Prostate gland (tissue), 2 donors: ENCODE data around the gene BCHE.

ENCODE experiments used
- CTCF ChIP-seq, 4 experiments: fragments of 200-600 bp in 2 of 4; fragments of 450-650 bp in 2 of 4; sonication (generic) in 2 of 4; IDR thresholded peaks; 1 replicate in 3 of 4; 2 replicates in 1 of 4; pipeline ENCODE4 v1.5.1; 2016 to 2019; ENCODE audit warnings: antibody characterized with exemption in 4 of 4, mild to moderate bottlenecking in 2 of 4, moderate library complexity in 2 of 4
- POLR2A ChIP-seq: fragments of 450-650 bp; IDR thresholded peaks from one replicate; pipeline ENCODE4 v1.6.1; 2016; ENCODE audit warnings: antibody characterized with exemption, mild to moderate bottlenecking
- POLR2AphosphoS5 ChIP-seq: sonication (generic); formaldehyde crosslinking; IDR thresholded peaks from one replicate; pipeline ENCODE4 v1.6.1; 2017; ENCODE audit warnings: antibody characterized with exemption

- no peak for TF ChIP-seq CTCF (IDR thresholded peaks at IDR 0.05)
- no peak for TF ChIP-seq POLR2A
- no peak for TF ChIP-seq POLR2AphosphoS5
Measured at GRCh38 chr3:165883863-165884478, 46.7 kb upstream of the BCHE start.
